ENCODE results near the gene RFXAP.

DNA sequence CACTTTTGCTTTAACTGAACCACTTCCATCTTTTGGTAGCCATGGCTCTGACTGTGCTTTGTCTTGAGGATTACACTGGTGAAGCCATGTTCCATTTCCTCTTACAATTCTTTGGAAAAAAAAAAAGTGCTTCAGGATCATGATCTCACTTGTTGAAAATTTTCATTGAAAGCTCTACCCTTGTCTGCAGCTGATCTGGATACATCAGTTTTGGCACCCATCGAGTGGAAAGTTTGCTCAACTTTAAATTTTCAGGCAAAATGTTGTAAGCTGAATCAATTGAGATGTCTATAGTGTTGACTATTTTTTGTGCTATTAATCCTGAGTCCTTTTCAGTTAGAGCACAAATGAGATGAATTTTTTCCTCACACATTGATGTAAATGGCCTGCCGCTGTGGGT is 48.3 kb upstream of the RFXAP start:
- TF ChIP-seq, protein P1, sequence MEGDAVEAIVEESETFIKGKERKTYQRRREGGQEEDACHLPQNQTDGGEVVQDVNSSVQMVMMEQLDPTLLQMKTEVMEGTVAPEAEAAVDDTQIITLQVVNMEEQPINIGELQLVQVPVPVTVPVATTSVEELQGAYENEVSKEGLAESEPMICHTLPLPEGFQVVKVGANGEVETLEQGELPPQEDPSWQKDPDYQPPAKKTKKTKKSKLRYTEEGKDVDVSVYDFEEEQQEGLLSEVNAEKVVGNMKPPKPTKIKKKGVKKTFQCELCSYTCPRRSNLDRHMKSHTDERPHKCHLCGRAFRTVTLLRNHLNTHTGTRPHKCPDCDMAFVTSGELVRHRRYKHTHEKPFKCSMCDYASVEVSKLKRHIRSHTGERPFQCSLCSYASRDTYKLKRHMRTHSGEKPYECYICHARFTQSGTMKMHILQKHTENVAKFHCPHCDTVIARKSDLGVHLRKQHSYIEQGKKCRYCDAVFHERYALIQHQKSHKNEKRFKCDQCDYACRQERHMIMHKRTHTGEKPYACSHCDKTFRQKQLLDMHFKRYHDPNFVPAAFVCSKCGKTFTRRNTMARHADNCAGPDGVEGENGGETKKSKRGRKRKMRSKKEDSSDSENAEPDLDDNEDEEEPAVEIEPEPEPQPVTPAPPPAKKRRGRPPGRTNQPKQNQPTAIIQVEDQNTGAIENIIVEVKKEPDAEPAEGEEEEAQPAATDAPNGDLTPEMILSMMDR (IDR thresholded peaks at IDR 0.05; ENCODE audit: low read depth, low read length, poor library complexity, severe bottlenecking), result no peak
- TF ChIP-seq EZH2phosphoT487 (IDR thresholded peaks at IDR 0.05; ENCODE audit: borderline replicate concordance, low read length), result no peak
